Endothelial cell of umbilical vein (primary cell): ENCODE measurements around the gene RIF1. TPM values are rescaled to one million over a fixed set of nuclear protein-coding genes. Genes with fewer than 3 reads are reported as not detected.

Experiments used
- BruUV-seq: library from RNA; stranded (reverse); fragments of 400-500 nt; replicated peaks from 2 replicates; lab custom pipeline; 2021; lab: Mats Ljungman, UMichigan
- CTCF ChIA-PET: fragments of 300-600, 350-600 bp; sonication (Branson Sonifier 250); formaldehyde crosslinking; loops from one replicate; lab custom pipeline; 2021; ENCODE audit warnings: antibody characterized with exemption, inconsistent platforms; lab: Charles Lee
- POLR2A ChIA-PET: fragments of 300-600, 350-600 bp; sonication (Branson Sonifier 250); formaldehyde crosslinking; loops from one replicate; lab custom pipeline; 2021; ENCODE audit warnings: antibody characterized with exemption, inconsistent platforms; lab: Charles Lee
- DNase-seq: peaks from one replicate; pipeline ENCODE4 v3.0.0-alpha.2; 2011; ENCODE audit warnings: low read depth, low spot score
- FAIRE-seq: peaks from 2 replicates; lab custom pipeline; 2011; peaks lifted over from hg19 to GRCh38; lab: Jason Lieb, UNC
- H2AFZ ChIP-seq: 2 replicates; pipeline ENCODE4 v1.6.0; 2012; ENCODE audit warnings: low read depth, low read length, control low read depth, inconsistent platforms
- H3K27ac ChIP-seq: 2 replicates; pipeline ENCODE4 v1.5.1; 2011; ENCODE audit warnings: low read depth, mild to moderate bottlenecking, control low read depth, low read length, moderate library complexity; ENCODE audit not compliant: insufficient read depth
- H3K27me3 ChIP-seq, 2 experiments: 2 replicates each; pipeline versions ENCODE4 v1.6.0 to v1.6.1; 2011; ENCODE audit warnings: low read length in 2 of 2, mixed read lengths in 1 of 2; ENCODE audit not compliant: control insufficient read depth in 2 of 2, insufficient read depth in 2 of 2
- H3K36me3 ChIP-seq, 2 experiments: 2 replicates in 1 of 2; 3 replicates in 1 of 2; pipeline ENCODE4 v1.5.1; 2011; ENCODE audit warnings: low read length in 2 of 2, mild to moderate bottlenecking in 1 of 2, moderate library complexity in 1 of 2; ENCODE audit not compliant: control insufficient read depth in 2 of 2, insufficient read depth in 2 of 2; ENCODE audit errors: extremely low read depth in 1 of 2
- H3K4me1 ChIP-seq: 3 replicates; pipeline ENCODE4 v1.5.1; 2011; ENCODE audit warnings: mild to moderate bottlenecking, low read length; ENCODE audit not compliant: control insufficient read depth, insufficient read depth; ENCODE audit errors: extremely low read depth
- H3K4me2 ChIP-seq: 2 replicates; pipeline ENCODE4 v1.6.1; 2011; ENCODE audit warnings: low read length, control low read depth, mixed read lengths; ENCODE audit not compliant: insufficient read depth
- H3K4me3 ChIP-seq, 3 experiments: fragments of 200-600 bp in 1 of 3; sonication (generic), shearing (Covaris generic) in 1 of 3; replicated peaks in 1 of 3; 2 replicates each; pipeline ENCODE4 v1.5.1; 2011 to 2016; ENCODE audit warnings: control low read depth in 3 of 3, low read length in 3 of 3, mild to moderate bottlenecking in 2 of 3, inconsistent platforms in 1 of 3, low read depth in 1 of 3, moderate library complexity in 1 of 3; ENCODE audit not compliant: insufficient read depth in 1 of 3
- H3K79me2 ChIP-seq: 2 replicates; pipeline ENCODE4 v1.6.0; 2012; ENCODE audit warnings: low read length, inconsistent platforms; ENCODE audit not compliant: control insufficient read depth, insufficient read depth
- H3K9ac ChIP-seq: replicated peaks from 2 replicates; pipeline ENCODE3; 2011; ENCODE audit warnings: low read length, control low read depth; ENCODE audit not compliant: insufficient read depth; ENCODE audit errors: extremely low read depth
- H3K9me1 ChIP-seq: replicated peaks from 3 replicates; pipeline ENCODE4 v1.6.0; 2011; ENCODE audit warnings: mild to moderate bottlenecking, low read length; ENCODE audit not compliant: control insufficient read depth, insufficient read depth; ENCODE audit errors: extremely low read depth
- H3K9me3 ChIP-seq: replicated peaks from 2 replicates; pipeline ENCODE4 v1.5.1; 2012; ENCODE audit warnings: low read length, inconsistent platforms; ENCODE audit not compliant: control insufficient read depth, insufficient read depth
- H4K20me1 ChIP-seq: replicated peaks from 2 replicates; pipeline ENCODE3; 2011; ENCODE audit warnings: mild to moderate bottlenecking, low read length; ENCODE audit not compliant: control insufficient read depth, insufficient read depth; ENCODE audit errors: extremely low read depth
- CTCF ChIP-seq, 2 donors: IDR thresholded peaks; 1 replicate in 1 of 2; 2 replicates in 1 of 2; pipeline ENCODE4 v1.5.1; 2011; ENCODE audit warnings: low read length in 2 of 2, mild to moderate bottlenecking in 2 of 2, moderate library complexity in 2 of 2, control low read depth in 1 of 2, inconsistent platforms in 1 of 2, low read depth in 1 of 2; ENCODE audit not compliant: insufficient read depth in 1 of 2; ENCODE audit errors: extremely low read depth in 1 of 2
- EZH2 ChIP-seq: IDR thresholded peaks from 2 replicates; pipeline ENCODE4 v1.6.1; 2012; ENCODE audit warnings: borderline replicate concordance, low read depth, mild to moderate bottlenecking, moderate library complexity, low read length, inconsistent platforms; ENCODE audit not compliant: severe bottlenecking
- FOS ChIP-seq: IDR thresholded peaks from 2 replicates; pipeline ENCODE4 v1.6.1; 2011; ENCODE audit warnings: mild to moderate bottlenecking, low read length, moderate library complexity, borderline replicate concordance; ENCODE audit not compliant: insufficient read depth
- GATA2 ChIP-seq: IDR thresholded peaks from 2 replicates; pipeline ENCODE4 v1.7.0; 2011; ENCODE audit warnings: low read depth, mild to moderate bottlenecking, moderate library complexity, mixed read lengths, low read length; ENCODE audit not compliant: insufficient read length, insufficient read depth
- JUN ChIP-seq: IDR thresholded peaks from 2 replicates; pipeline ENCODE4 v1.6.1; 2011; ENCODE audit warnings: borderline replicate concordance, low read depth; ENCODE audit not compliant: insufficient read length, insufficient read depth
- MYC ChIP-seq: IDR thresholded peaks from one replicate; pipeline ENCODE4 v1.6.1; 2011; ENCODE audit warnings: mild to moderate bottlenecking, low read depth, low read length
- POLR2A ChIP-seq: IDR thresholded peaks from 2 replicates; pipeline ENCODE4 v1.6.1; 2012; ENCODE audit warnings: low read depth, mild to moderate bottlenecking, control low read depth, low read length
- POLR2AphosphoS5 ChIP-seq: IDR thresholded peaks from 2 replicates; pipeline ENCODE4 v1.6.1; 2012; ENCODE audit warnings: low read depth, mild to moderate bottlenecking, control low read depth, low read length, moderate library complexity; ENCODE audit not compliant: insufficient read depth
- dilution Hi-C: fragments of 300-500 bp; cut with MboI; formaldehyde crosslinking; loops from one replicate; pipeline ENCODE4 v1.15.0; 2019; ENCODE audit warnings: low sequenced_read_pairs; ENCODE audit not compliant: extremely low pct_ligation_motif_present
- intact Hi-C: fragments of 100-400 bp; cut with micrococcal nuclease; formaldehyde crosslinking; loops from one replicate; pipeline ENCODE4 v1.10.0; 2022
- polyA plus RNA-seq, 4 experiments: library from polyadenylated mRNA; depleted of rRNA in 3 of 4; stranded (reverse) in 3 of 4; unstranded in 1 of 4; fragments of >200 nt; gene quantifications; 2 replicates each; pipeline versions ENCODE4 v1.2.1 to v1.2.3, GENCODE V29; 2011 to 2012; ENCODE audit warnings: missing spikeins in 1 of 4
- total RNA-seq: library from RNA; stranded (reverse); gene quantifications from 2 replicates; pipeline ENCODE4 v1.2.3, GENCODE V29; 2021
- TF ChIP-seq, protein P1 (sequence below): IDR thresholded peaks from 2 replicates; pipeline ENCODE4 v1.6.1; 2011; ENCODE audit not compliant: insufficient read depth, insufficient read length

The RIF1 gene
- total and polyA plus RNA-seq, 2 donors (not counting 3 experiments of a cell fraction or from before 2014, with no cell fraction given), result 5.1 to 55.3 TPM

DNA sequence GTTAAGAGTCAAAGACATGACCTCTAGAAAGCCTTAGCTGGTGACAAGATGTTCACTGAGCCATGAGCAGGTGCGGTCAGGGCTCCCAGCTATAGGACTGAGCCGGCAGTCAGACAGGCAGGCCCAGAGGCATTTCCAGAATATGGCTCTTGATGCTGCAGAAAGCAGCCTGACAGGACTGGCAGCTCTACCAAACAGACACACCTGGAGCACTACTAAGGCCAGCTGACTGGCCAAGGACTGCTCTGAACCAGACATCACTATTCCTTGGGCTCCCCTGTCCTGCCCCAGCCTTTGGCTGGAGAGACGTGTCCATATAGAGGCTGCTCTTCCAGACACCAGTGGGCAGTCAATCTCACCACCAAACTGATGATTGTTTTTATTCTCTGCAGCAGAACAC lies 98.8 kb downstream of the RIF1 start:
- Histone ChIP-seq H4K20me1 (no peaks in the 10 kb centered on the region), H3K27ac (no peak overlapping the region), H3K36me3 (no peaks in the 10 kb centered on the region), H3K9ac (no peak overlapping the region), H3K4me3 (no peak overlapping the region), H3K4me2 (no peak overlapping the region), H3K9me1 (no peaks in the 10 kb centered on the region), H3K9me3 (no peaks in the 10 kb centered on the region), H2AFZ (no peak overlapping the region), H3K79me2 (no peaks in the 10 kb centered on the region), H3K27me3 (no peaks in the 10 kb centered on the region), H3K4me1 (no peaks in the 10 kb centered on the region)
- no peak for DNase-seq
- intact Hi-C loops, result no loop called here
- no TSS peak for BruUV-seq
- dilution Hi-C loops, result no loop called here
- ChIA-PET CTCF (interaction anchor here (1.1 kb wide), 1 partner anchor 517 kb away, joined by 4 read pairs; no protein-coding TSS in a partner anchor), POLR2A (no interaction called here)
- TF ChIP-seq MYC, result no peak
- no peak for TF ChIP-seq FOS
- TF ChIP-seq JUN, result no peak
- TF ChIP-seq EZH2, result no peak
- no peak for TF ChIP-seq POLR2AphosphoS5
- TF ChIP-seq CTCF (IDR thresholded peaks at IDR 0.05; ENCODE audit: extremely low read depth in 1 of 2, insufficient read depth in 1 of 2, low read depth in 1 of 2, low read length in 2 of 2), result no peak
- no peak for TF ChIP-seq GATA2
- TF ChIP-seq POLR2A, result no peak
- TF ChIP-seq, protein P1, sequence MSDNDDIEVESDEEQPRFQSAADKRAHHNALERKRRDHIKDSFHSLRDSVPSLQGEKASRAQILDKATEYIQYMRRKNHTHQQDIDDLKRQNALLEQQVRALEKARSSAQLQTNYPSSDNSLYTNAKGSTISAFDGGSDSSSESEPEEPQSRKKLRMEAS, result no peak
- no peak for FAIRE-seq
